GM12872 (cell line): ENCODE results near the gene MFRP.

Experiments
- CTCF ChIP-seq: IDR thresholded peaks from 3 replicates; pipeline ENCODE4 v1.5.1; 2011; ENCODE audit warnings: low read depth, mild to moderate bottlenecking, low read length, moderate library complexity; ENCODE audit not compliant: insufficient read depth

The MFRP gene

GRCh38 chr11:119336744-119337469 is 9.6 kb downstream of the MFRP start:
- no peak for TF ChIP-seq CTCF

GRCh38 chr11:119335655-119336543 is 10.6 kb downstream of the MFRP start:
- TF ChIP-seq CTCF = no peak

- TF ChIP-seq CTCF = no peak
Measured at GRCh38 chr11:119335091-119335654, 11.3 kb downstream of the MFRP start.

GRCh38 chr11:119334174-119334930 is 12.2 kb downstream of the MFRP start, which contains the start of gene RNF26:
Gene RNF26, plus strand, starts transcription at chr11:119334527. Its CDS starts 596 bp downstream, at chr11:119335123.
- TF ChIP-seq CTCF = no peak

GRCh38 chr11:119332111-119332765 is 14.3 kb downstream of the MFRP start:
- TF ChIP-seq CTCF = no peak

- TF ChIP-seq CTCF = no peak
Measured at GRCh38 chr11:119330237-119330636, 16.3 kb downstream of the MFRP start.
